GM10248 (cell line): ENCODE results near the gene TFR2.

Source experiments
- CTCF ChIA-PET: fragments of 300-600 bp; sonication (Branson Sonifier 250); formaldehyde crosslinking; extraction: SDS; loops from one replicate; lab custom pipeline; 2021; ENCODE audit warnings: antibody characterized with exemption; lab: Yijun Ruan, JAX
- POLR2A ChIA-PET: fragments of 350-650 bp; sonication (Branson Sonifier 250); formaldehyde crosslinking; extraction: SDS; loops from one replicate; lab custom pipeline; 2020; ENCODE audit warnings: antibody characterized with exemption; lab: Yijun Ruan, JAX
- DNase-seq: peaks from one replicate; pipeline ENCODE4 v3.0.0; 2012; ENCODE audit errors: extremely low spot score
- CTCF ChIP-seq: IDR thresholded peaks from 2 replicates; pipeline ENCODE4 v1.5.1; 2012; ENCODE audit warnings: mild to moderate bottlenecking, low read depth; ENCODE audit errors: extremely low read depth, missing control alignments, control extremely low read depth

The TFR2 gene

GRCh38 chr7:100590077-100590737 lies 51.1 kb downstream of the TFR2 start:
- no peak for TF ChIP-seq CTCF
- CTCF ChIA-PET: interaction anchor here (0.9 to 4.4 kb wide), 7 partner anchors 12 to 677 kb away, joined by 3 to 21 read pairs (median 16); partner anchors contain the start of genes PCOLCE and POP7
- no peak for DNase-seq
- POLR2A ChIA-PET: no interaction called here

- TF ChIP-seq CTCF: no peak
- no peak for DNase-seq
- POLR2A ChIA-PET: no interaction called here
- CTCF ChIA-PET: interaction anchor here (0.7 to 4.4 kb wide), 15 partner anchors 9 to 124 kb away, joined by 3 to 21 read pairs (median 5); partner anchors contain the start of genes PCOLCE and POP7
Measured at GRCh38 chr7:100589341-100589947, 51.9 kb downstream of the TFR2 start.

DNA sequence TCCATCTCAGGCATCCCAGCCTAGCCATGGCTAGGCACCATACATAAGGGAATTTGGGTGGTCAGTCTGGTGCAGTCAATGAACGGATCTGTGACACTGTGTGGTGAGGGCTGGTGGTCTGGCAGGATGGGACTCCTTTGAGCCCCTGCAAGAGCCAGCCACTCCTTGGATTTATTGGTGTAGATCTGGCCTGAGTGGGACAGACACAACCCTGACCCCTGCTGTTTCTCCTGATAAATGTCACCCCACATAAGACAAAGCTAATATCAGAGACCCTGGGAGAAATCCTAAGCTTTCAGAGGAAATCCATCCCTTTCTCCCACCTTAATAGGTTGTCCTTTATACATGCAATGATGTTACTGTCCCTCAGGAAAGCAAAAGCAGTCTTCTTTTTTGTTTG lies 52.9 kb downstream of the TFR2 start:
- POLR2A ChIA-PET: no interaction called here
- peak; percentile 44 for TF ChIP-seq CTCF
- no peak for DNase-seq
- CTCF ChIA-PET: interaction anchor here (0.7 to 4.4 kb wide), 20 partner anchors 9 to 123 kb away, joined by 3 to 21 read pairs (median 4); partner anchors contain the start of genes NYAP1, PCOLCE and POP7

DNA sequence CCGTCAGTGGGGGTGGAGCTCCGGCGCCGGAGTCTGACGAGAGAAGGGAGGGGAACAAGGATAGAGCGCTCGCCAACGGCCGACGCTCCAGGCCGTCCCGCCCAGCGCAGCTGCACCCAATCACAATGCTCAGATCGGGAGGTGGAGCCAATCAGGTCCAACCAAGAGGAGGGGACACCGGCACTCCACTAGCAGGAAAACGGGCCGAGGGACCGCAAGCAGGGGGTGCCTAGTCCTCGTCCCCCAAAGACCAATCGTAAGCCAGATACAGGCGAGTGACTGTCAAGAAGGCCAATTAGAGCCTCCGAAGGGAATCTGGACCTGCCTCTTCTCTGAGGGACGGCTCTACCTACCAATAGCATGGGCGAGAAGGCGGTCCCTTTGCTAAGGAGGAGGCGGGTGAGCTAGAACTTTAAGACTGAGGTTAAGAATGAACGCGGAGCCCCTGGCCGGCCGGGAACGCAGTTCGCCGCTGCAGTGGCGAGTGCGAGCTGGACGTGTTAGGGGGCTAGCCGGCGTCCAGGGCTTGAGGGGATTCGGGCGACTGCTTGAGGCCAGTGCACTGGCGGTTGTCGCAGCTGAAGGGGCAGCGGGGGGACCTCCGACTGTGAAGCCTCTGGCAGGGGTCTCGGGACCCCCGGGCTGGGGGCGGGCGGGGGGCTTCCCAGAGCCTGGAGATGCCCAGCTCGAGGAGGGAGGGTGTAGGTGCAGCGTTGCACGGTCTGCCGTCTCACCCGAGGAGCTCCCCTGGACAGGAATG lies 54.9 kb downstream of the TFR2 start, which contains the start of gene FBXO24:
Gene FBXO24, plus strand, starts transcription at position 63 of the 760 bp plus-strand sequence. Its CDS starts 298 bp downstream, at position 361.
- peak; percentile 100 for DNase-seq
- ChIA-PET CTCF (interaction anchor here (0.6 to 4.4 kb wide), 25 partner anchors 10 to 262 kb away, joined by 3 to 16 read pairs (median 4); partner anchors contain the start of genes MOSPD3, POP7 and SAP25), POLR2A (interaction anchor here (0.5 to 1.3 kb wide), 20 partner anchors 10 to 288 kb away, joined by 3 to 14 read pairs (median 4); partner anchors contain the start of genes GNB2, MOSPD3, PCOLCE and SRRT)
- TF ChIP-seq CTCF: no peak

GRCh38 chr7:100585511-100586265 lies 55.7 kb downstream of the TFR2 start, which contains the start of gene LRCH4:
LRCH4 (minus strand) TSS chr7:100586129; CDS start chr7:100586100, 29 bp downstream.
- ChIA-PET POLR2A (interaction anchor here (0.5 to 1.3 kb wide), 19 partner anchors 9 to 289 kb away, joined by 3 to 14 read pairs (median 4); partner anchors contain the start of genes GNB2, MOSPD3, PCOLCE and SRRT), CTCF (interaction anchor here (0.6 to 4.4 kb wide), 30 partner anchors 11 to 266 kb away, joined by 3 to 20 read pairs (median 4); partner anchors contain the start of genes MOSPD3, POP7 and SAP25)
- no peak for TF ChIP-seq CTCF
- DNase-seq: peak; percentile 77
